WTC11 (cell line): ENCODE measurements around the gene OTUD3.

ENCODE experiments used
- CTCF ChIP-seq: fragments of 200-600 bp; IDR thresholded peaks from 2 replicates; pipeline ENCODE4 v1.8.0; 2022; ENCODE audit warnings: antibody characterized with exemption
- ELF4 ChIP-seq: sonication (generic); formaldehyde crosslinking; IDR thresholded peaks from 2 replicates; pipeline ENCODE4 v1.8.1; 2022; ENCODE audit warnings: low read depth, mild to moderate bottlenecking, moderate library complexity, missing genetic modification reagents
- NFYB ChIP-seq: sonication (generic); formaldehyde crosslinking; conservative IDR thresholded peaks from 2 replicates; pipeline ENCODE4 v1.8.0; 2022; ENCODE audit warnings: low read depth, missing genetic modification reagents
- PREB ChIP-seq: sonication (generic); formaldehyde crosslinking; IDR thresholded peaks from 2 replicates; pipeline ENCODE4 v1.8.1; 2022; ENCODE audit warnings: mild to moderate bottlenecking, missing genetic modification reagents, moderate library complexity, borderline replicate concordance
- ZNF138 ChIP-seq: sonication (generic); formaldehyde crosslinking; conservative IDR thresholded peaks from 2 replicates; pipeline ENCODE4 v1.8.1; 2022; ENCODE audit warnings: mild to moderate bottlenecking, moderate library complexity, missing genetic modification reagents

- TF ChIP-seq CTCF: no peak
- no peak for TF ChIP-seq ELF4 (CRISPR knock-in tag)
- TF ChIP-seq NFYB: no peak
- no peak for TF ChIP-seq PREB (CRISPR knock-in tag)
- no peak for TF ChIP-seq ZNF138 (CRISPR knock-in tag)
These were observed 64.1 kb downstream of the OTUD3 start for GRCh38 chr1:19946331-19946751.
